A673 (cell line): ENCODE data around the gene ACOX3.

Experiments used
- EZH2 ChIP-seq: fragments of 200-600 bp; sonication (generic); IDR thresholded peaks from 2 replicates; pipeline ENCODE4 v1.6.1; 2017; ENCODE audit warnings: borderline replicate concordance, low read depth, mild to moderate bottlenecking, mixed read lengths, antibody characterized with exemption, low read length; ENCODE audit not compliant: poor library complexity, severe bottlenecking
- TF ChIP-seq, protein P1 (sequence below): fragments of 300-800, 200-600 bp; sonication (generic); conservative IDR thresholded peaks from 2 replicates; pipeline ENCODE4 v1.5.1; 2017; ENCODE audit warnings: low read depth, mild to moderate bottlenecking, antibody characterized with exemption, low read length, moderate library complexity, mixed read lengths

DNA sequence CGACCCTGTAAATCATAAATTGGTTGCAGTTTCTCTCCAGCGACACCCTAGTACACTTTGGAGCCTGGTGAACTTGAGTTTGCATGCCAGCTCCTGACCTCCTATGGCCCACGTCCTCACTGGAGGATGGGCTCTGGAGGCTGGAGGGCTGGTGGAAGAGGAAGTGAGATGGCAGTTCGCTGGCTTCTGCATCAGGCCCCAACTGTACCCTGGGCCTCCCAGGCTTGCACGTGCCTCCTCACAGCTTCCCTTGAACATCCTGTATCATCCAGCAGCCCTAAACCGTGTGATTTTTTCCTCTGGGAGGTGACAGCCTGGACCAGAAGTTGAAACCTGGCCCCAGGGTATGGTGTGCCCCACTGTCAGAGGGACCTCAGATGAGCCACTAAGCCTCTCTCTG lies 92.5 kb downstream of the ACOX3 start:
- TF ChIP-seq, protein P1, sequence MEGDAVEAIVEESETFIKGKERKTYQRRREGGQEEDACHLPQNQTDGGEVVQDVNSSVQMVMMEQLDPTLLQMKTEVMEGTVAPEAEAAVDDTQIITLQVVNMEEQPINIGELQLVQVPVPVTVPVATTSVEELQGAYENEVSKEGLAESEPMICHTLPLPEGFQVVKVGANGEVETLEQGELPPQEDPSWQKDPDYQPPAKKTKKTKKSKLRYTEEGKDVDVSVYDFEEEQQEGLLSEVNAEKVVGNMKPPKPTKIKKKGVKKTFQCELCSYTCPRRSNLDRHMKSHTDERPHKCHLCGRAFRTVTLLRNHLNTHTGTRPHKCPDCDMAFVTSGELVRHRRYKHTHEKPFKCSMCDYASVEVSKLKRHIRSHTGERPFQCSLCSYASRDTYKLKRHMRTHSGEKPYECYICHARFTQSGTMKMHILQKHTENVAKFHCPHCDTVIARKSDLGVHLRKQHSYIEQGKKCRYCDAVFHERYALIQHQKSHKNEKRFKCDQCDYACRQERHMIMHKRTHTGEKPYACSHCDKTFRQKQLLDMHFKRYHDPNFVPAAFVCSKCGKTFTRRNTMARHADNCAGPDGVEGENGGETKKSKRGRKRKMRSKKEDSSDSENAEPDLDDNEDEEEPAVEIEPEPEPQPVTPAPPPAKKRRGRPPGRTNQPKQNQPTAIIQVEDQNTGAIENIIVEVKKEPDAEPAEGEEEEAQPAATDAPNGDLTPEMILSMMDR, result no peak
- TF ChIP-seq EZH2, result no peak
